Pulmonary artery endothelial cell (primary cell): ENCODE measurements around the gene SCRN1. TPM values are rescaled to one million over a fixed set of nuclear protein-coding genes. Genes with fewer than 3 reads are reported as not detected.
A peak's percentile ranks its signal among the peaks of the same experiment; 100 is the strongest.

Experiments
- DNase-seq: peaks from one replicate; pipeline ENCODE4 v3.0.0-alpha.2; 2011; ENCODE audit warnings: low read depth, low spot score
- total RNA-seq: library from RNA; depleted of rRNA; stranded (reverse); fragments of >200 nt; gene quantifications from 2 replicates; pipeline ENCODE4 v1.2.3, GENCODE V29; 2014

SCRN1 gene
- total RNA-seq, 1 donor from 2014 or later: 29.6 TPM

DNA sequence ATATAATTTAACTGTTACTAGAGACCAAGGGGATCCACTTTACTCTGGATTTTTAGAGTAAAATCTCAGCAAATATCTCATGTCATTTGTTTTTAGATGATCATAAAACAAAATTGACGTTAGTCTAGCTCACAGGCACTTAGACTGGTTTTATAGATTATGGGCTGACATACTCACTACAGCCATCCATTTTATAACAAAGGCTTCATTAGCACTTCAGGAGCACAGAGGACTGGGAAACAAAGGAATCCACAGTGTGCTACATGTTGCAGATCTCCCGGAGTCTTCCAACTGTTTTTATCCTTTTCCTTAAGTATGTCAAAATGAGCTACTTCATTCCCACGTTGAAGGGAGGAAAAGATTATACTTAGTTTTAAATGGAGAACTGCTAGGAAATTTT lies 15.9 kb upstream of the SCRN1 start:
- DNase-seq: no peak

DNA sequence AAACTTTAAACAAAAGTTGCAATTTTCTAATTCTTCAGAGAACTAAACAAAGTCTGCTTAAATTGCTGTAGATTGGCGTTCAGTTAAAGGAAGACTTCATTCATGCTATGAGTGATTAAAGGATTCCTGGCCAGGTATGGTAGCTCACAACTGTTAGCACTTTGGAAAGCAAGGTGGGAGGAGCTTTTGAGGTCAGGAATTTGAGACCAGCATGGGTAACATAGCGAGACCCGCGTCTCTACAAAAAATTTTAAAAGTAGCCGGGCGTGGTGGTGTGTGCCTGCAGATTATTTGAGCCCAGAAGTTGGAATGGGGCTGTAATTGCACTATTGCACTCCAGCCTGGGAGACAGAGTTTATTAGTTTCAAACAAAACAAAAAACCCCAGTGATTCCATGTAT lies 13.5 kb upstream of the SCRN1 start:
- DNase-seq: no peak

DNA sequence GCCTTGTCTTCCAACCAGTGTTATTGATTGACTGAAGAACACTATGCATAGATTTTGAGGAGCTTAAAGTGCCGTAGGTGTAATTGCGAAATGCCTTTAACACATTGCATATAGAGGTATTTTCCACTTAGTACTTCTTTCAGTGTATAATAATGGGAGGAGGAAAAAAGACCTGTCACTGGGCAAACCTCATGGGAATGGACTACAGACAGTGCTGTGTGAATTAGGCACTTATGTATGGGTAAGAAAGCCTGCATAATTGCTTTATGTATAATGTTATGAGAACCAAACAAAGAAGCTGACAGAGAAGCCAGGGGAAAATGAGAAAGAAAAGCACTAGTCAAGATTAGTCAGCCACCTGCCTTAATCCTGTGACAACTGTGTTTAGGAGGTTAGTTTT lies 12.4 kb upstream of the SCRN1 start:
- DNase-seq: no peak

DNA sequence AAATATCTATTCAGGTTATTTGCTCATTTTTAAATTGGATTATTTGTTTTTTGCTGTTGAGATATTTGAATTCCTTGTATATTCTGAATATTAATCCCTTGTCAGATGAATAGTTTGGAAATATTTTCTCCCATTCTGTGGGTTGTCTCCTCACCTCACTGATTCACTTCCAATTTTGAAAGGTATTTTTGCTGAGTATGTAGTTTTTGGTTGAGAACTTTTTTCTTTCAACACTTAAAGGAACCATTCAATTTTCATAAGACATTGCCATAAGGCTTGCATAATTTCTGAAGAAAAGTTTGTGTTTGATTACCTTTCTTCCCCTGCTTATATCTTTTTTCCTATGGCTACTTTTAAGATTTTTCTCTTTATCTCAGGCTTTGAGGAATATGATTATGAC lies 8.9 kb upstream of the SCRN1 start:
- no peak for DNase-seq

DNA sequence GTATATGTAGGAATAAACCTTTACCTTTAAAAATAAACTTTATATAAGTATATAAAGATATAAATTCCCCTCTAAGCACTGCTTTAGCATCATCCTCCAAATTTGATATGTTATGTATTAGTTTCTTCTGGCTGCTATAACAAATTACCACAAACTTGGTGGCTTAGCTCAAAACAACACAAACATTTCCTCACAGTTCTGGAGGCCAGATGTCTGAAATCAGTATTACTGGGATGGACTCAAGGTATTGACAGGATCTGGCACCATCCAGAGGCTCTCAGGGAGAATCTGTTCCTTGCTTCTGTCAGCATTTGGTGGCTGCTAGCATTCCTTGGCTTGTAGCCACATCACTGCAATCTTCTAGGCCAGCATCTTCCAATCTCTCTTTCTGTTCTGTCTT lies 6.7 kb upstream of the SCRN1 start:
- no peak for DNase-seq

DNA sequence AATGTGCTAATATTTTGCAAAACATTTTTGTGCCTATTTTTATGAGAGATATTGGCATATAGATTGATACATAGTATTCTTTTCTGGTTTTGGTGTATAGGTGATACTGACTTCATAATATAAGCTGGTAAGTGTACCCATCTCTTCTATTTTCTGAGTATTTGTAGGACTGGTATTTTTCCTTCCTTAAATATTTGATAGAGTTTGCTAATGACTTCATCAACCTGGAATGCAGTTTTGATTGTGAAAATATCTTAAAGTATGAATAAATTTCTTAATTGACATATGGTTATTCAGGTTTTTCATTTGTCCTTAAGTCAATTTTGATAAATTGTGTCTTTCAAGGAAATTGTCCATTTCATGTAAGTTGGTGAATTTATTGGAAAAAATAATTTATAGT lies 6.1 kb upstream of the SCRN1 start:
- no peak for DNase-seq

DNA sequence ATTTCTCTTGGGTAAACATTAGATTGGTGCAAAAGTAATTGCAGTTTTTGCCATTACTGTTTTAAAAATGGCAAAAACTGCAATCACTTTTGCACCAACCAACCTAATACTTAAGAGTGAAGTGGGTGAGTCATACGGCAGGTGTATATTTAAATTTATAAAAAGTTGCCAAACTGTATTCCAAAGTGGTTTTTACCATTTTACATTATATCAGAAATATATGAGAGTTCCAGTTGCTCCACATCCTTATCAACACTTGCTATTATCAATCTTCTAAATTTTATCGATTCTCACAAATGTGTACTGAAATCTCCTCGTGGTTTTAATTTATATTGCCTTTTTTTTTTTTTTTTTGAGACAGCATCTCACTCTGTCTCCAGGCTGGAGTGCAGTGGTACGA lies 3.5 kb upstream of the SCRN1 start:
- DNase-seq: no peak

DNA sequence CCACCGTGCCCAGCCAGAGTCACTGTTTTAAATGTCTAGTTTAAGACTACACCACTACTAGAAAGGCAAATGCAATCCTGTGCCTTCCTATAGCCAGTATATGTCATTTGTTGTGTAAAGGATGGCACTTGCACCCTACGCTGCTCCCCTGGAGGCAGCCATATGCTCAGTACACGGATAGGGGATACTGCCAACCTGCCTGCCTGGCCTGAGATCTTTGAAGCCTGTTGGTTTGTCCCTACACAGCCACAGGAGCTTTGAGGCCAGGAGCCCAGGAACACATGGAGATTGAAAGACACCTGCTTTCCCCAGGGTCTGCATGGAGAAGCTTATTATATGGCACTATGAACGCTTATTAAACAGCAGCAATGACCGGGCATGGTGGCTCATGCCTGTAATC lies 2.3 kb upstream of the SCRN1 start:
- DNase-seq: no peak

DNA sequence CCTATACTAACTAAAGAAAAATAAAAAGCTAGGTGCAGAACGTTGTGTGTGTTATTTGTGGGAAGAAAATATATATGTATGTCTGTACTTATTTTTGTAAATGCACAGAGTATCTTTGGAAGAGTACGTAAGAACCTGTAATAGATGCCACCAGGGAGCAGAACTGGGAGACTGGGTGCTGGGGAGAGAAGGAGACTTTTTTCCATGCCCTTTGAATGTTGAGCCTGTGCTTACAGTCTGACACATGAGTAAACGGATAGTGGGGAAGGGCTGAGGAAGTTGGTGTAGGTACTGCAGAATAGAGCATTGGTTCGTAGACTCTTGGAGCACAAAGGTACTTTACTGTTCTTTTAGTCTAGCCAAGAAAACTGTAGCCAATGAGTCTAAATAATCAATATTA lies 1.3 kb upstream of the SCRN1 start:
- no peak for DNase-seq

DNA sequence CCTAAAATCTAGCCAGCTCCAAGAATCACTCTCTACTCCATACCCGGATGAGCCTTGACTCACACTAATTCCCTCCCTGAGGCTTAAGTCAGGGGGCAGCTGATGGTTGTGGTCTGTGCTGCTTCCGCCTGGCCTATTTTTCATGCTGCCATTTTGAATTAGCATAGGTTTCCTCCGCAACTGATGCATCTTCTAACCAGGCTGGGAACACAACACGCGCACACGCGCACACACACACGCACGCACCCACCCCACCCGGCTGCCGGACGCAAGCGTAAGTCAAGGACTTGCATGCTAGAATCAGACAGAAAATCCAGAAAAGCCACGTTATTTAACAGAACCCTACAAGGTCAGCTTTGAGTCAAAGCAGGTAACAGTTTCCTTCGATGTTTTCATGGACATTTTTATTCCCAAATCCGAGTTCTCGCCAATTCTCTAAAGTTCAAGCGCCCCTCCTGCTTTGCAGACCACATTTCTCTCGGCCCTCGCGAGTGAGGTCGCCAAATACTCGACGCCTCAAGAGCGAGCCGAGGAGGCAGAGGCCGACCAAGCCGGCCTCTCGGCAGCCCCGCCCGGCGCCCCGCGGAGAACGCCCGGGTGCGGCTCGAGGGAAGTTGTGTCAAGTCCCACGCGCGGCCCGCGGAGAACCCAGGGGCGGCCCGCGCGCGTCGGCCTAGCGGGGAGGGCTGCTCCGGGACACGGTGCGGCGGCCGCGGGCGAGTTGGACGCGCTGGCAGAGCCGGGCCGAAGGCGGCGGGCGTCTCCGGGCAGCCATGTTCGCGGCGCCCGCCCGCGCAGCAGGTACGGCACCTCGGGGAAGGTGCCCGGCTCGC lies 961 bp downstream of the SCRN1 start:
- DNase-seq: no peak

DNA sequence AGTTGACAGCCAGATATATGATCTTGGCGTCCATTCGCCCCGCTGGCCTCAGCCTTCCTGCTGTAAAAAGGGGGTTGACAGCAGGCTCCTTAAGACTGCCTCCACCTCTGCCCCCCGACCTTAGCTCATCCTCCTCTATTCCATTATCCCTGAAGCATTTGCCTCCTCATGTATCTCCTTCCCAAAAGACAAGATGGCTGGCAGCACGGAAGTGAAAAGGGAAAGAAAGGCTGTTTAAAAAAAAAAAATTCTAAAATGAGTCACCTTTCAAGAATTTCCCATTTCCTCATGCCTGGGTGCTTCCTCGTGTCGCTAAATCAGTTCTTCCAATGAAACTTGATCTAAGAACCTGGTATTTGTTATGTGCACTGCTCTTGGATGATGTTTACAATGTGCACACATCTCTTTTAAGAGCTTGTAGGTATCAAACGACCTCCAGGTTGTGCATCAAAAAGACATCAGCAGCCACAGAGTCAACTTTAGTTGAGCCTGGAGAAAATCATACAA lies 1.7 kb downstream of the SCRN1 start:
- DNase-seq: peak; percentile 35

DNA sequence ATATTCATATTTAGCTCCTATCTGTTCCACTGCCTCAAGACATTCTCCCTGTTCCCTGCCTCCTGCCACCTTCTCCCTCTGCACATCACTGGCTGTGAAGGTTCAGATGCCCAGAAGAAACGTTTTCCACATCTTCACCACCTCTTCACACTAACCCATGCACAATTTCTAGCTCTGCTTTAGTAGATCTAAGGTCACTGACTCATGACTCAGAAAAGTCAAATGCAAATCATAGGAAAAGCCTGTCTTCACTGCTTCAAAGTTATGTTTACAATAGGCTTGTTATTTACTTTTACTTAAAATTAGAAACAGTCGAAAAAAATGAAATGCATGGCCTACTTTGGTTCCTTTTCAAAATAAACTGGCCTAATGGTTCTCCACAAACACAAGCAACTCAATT lies 2.5 kb downstream of the SCRN1 start:
- DNase-seq: no peak

DNA sequence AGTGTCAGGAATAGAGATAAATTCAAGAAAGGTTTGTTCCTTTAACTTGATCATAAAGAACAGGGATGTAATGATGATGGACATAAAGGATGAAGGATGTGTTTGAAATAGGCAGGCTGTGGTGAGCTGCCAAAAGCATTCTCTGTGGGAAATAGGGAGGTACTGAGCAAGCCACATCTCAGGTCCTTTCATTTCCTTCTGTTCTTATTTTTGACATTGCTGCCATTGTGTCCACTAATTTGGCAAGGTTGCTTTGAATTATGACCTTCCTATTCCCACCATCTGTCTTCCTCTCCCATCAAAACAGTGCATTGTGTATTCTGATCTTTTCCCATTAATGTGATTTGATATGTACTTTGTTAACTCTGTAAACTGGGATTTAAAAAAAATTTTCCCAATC lies 9.4 kb downstream of the SCRN1 start:
- DNase-seq: no peak

DNA sequence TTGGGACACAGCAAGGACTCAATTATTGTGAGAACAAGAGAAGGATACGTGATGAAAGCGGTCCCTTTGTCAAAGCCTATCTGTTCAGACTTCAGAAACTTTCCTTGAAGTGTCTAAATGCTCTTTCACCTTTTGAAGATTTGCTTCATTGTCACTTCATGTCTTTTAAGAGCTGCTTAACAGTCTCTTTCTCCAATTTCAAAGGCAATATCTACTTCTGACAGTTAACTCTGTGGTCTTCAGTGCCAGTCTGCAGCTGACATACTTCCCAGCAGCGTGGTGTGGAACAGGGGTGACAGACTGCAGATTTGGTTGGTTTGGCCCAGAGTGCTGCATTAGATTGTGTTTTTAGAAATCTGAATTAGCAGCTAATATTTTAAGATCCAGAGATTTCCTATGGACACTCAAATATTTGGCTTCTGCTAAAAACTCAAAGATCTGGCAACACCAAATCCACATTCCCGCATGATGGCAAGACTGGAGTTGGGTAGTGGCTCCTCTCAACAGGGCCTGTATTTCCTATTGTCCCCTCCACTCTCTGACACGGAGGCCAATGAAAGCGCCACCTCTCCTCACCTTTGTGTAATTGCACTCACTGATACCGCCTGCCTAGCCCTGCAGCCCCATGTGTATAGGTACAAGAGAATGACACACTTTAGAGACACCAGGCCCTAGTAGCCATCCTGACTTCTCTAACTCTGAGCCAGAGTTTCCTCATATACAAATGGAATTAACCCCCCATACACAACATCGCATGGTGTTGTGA lies 11.5 kb downstream of the SCRN1 start:
- DNase-seq: no peak

DNA sequence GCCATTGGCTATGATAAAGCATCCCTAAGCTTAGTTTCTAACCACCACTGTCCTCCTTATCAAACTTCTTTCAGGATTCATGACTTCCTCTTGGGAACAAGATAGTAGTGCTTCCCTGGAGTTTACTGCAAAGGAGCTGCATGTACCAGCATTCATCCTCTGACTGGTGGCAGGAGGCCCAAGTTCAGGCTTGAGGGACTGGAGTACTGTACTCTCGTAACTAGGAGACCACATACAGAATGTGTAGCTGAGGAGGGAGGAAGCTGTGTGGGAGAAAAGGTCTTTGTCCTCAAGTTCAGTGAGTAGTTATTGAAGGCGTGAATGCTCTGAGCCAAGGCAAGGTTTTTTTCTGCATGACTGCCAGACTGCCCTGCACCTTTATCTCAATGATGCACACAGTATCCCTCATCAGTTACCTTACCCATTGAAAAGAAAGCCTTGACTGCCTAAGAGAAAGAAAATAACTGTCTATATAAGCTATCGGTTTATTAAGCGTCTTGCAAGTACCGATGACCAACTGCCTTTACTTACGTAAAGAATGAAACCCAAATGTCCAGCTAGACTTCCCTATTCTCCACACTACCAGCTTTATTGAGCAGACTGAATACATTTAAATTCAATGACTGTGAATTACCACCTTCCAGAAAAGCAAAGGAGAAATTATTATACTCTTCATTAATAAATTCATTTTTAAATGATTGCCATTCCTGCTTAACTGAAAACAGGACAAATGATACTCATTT lies 12.8 kb downstream of the SCRN1 start:
- no peak for DNase-seq

DNA sequence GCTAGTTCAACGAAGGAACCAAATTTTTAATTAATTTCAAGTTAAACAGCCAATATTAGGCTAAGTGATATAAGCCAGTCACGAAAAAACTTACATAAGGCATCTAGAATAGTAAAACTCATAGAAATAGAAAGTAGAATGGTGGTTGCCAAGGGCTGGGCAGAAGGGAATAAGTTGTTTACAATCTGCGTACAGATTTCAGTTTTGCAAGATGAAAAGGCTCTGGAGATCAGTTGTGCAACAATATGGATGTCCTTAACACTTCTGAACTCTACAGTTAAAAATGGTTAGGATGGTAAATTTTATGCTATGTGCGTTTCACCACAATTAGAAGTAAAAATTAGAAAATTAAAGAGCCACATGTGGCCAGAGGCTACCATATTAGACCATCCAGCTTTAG lies 13.3 kb downstream of the SCRN1 start:
- DNase-seq: no peak

DNA sequence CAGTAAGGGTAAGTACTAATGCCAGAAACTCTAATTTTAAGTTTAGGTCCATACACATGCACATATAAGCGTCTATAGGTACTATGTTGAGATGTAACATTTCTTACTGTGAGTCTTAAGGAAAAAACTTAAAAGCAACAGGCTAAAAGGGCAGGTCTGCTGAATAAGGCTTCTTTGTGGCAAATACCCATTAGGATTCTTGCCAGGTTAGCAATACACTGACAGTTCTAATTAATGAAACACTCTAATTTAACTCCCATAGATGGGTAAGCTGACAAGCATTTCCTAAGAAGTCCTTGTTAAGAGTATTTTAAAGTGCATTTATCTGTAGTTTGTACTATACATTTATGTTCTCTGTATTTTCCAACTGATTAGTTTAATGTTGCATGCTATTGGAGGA lies 14.0 kb downstream of the SCRN1 start:
- DNase-seq: no peak

DNA sequence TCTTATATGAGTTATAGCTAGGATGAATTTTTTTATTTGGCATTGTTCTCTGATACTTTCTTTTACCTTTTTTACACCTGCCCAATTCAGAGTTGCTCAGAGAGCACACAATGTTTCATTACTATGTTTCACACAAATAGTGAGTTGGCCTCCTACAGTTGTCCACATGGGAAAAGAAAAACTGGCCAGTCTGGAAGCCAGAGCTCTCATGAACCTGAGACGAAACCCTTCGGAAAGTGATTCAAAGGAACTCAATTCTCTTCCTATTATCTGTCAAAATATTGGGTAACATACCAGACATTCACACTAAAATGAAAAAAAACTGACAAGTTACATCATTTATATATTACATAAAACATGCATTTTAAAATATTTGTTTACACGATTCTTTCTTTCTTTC lies 15.3 kb downstream of the SCRN1 start:
- DNase-seq: no peak

DNA sequence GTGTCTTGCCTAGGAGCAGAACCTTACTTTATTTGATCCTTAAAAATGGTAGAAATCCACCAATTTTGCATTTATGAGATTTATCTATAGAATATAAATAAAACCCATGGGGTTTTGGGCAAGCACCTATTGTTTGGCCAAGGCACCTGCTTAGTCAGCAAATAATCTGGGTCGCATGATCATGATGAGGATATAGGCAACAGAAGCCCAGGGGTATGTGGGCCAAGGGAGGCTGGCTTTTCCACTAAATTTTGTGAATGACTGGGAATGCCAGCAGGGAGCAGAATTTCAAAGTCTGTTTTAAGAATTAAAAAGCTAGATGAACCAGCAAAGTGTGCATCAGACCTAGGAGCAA lies 17.3 kb downstream of the SCRN1 start:
- DNase-seq: no peak

DNA sequence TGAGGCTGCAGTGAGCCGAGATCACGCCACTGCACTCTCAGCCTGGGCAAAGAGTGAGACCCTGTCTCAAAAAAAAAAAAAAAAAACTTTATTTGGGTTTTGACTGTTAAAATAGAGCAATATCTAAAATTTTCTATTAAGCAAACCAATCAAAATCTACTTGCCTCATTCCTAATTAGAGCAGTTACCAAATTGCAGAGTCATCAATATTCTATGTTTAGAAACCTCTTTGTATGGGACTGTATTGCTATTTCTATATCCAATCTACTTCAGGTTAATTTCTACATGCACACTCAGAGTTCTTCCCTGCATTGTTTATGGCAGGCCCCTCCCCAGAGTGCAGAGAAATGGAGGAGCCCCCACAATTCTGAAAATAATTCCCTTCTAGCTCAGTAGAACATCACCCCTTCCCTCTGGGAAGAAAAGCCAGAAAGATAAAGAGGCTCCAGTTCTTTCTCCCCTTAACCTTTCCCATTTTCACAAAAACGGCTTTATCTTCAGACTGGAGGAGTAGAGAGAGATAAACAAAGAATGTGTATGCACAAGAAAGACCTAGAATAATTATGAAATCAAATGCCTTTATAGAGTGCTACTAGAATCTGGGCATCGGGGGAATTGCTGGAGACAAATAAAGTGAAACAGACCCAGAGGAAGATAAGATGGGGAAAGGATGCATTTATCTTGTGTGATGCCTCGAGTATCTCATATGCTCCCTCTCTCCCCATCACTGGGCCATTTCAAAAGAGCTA lies 17.9 kb downstream of the SCRN1 start:
- no peak for DNase-seq

DNA sequence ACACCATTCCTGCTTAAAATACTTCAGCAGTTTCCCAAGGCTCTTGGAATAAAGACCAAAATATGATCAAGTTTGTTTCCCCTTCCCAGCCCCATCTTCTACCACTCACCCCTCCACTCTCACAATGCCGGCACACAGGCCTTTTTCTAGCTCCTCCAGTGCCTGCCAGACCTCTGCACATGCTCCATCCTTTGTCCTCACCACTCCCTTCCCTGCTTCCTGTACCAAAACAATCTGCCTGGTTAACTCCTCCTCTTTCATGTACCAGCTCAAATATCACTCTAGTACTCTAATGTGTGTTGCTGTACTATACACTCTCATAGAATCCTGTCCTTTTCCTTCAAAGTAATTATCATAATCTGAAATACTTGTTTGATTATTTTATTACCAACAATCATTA lies 19.4 kb downstream of the SCRN1 start:
- DNase-seq: no peak

DNA sequence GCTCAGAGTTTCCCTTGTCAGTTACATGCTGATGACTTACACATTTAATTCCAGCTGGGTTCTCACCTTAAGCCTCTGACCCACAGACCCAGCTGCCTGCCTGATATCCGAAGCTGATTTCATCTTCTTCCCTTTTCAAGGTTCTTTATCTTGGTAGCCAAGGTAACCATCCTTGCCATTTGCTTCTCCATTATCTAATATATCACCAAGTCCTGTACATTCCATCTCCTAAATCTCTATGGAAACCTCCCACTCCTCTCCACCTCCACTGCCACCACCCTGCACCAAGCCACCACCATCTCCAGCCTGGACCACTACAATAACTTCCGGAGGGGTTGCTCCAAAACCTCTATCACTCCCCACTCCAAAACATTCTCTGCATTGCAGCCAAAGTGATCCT lies 19.9 kb downstream of the SCRN1 start:
- DNase-seq: no peak
